NCI-H526 (cell line): ENCODE data around the gene PAK4.

ENCODE experiments used
- DNase-seq, 2 experiments: peaks; one replicate each; lab custom pipeline; 2025; lab: John Stamatoyannopoulos, UW

The PAK4 gene

DNA sequence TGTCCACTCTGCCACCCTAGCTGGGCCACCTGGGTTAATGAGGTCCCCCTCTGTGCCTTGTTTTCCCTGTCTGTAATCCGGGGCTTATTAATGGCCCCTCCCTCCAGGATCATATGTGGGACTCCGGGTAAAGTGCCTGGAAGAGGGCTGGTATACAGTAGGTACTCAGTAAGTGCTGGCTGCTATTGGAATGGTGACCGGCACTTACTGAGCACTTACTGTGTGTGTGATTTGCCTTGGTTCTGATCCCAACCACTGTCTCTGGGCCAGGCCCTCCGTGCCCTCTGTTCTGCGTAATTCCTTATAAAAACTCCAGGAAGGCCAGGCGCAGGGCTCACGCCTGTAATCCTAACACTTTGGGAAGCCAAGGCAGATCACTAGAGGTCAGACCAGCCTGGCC lies 40.3 kb downstream of the PAK4 start:
- DNase-seq, result no peak

DNA sequence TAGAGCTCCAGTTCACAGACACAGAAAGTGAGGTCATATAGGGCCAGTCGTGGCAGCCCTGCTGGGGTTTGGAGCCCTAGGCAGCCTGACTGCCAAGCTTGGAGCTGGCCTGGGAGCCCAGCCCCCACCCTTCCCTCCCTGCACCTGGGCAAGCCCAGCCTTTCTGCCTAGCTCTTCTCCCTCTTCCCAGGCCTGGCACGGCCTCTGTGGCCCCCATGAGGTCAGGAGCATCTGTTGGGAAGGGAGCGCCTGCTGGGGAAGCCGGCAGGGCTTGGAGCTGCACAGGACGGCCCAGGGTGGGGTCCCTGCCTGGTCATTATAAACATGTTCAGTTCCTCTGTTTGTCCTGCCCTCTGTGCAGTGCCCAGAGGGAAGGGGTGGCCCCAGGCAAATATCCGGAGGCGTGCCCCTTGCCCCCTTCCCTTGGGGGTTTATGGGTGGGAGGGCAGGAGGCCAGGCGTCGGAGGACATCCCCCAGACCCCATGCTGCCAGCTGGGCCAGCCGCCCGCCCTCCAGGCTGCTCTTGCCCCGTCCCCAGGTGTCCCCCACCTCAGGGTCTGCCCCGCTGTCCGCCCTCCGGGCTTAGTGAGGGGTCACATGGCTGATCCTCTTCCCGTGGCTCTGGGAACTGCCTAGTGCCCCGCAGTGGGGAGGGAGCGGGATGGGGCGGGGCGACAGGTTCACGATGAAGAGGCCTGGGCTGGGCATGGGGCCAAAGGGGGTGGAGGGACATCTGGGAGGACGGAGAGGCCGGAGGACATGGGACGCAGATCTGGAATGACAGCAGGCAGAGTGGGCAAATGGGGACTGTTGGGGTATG lies 41.2 kb downstream of the PAK4 start:
- DNase-seq, result peak; percentile 21 to 89

DNA sequence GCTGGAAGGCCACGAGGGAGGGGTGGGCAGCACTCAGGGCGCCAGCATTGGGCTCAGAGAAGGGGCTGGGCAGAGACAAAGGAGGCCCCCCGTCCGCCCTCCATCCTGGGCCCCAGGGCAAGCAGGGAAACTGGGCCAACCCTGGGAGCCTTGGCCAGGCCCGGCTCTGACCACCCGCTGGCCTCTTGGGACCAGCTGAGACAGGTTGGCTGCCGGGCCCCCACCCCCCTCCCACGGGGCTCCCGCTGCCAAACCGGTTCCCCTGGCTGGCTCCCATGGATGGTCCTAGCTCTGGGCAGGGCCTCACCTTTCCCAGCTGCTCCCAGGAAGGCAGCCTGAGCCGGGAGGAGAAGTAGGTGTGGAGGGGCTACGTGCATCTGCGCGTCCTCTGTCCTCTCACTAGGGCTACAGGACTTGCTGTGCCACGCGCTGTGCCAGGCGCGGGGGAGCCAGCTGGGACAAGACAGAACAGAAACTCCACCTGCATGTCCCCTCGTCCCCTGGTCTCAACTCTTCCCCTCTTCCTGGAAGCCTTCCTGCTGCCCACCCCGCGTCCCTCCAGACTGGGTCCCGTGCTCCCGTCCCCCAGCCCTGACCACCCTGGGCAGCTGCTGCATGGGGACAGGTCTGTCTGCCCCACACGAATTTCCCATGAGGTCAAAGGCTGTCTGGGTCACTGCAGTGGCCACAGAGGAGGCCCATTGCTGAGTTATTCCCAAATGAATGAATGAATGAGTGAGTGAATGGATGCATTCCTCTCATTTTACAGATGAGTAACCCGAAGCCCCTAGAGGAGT lies 42.1 kb downstream of the PAK4 start:
- peak; percentile 30 to 92 for DNase-seq

DNA sequence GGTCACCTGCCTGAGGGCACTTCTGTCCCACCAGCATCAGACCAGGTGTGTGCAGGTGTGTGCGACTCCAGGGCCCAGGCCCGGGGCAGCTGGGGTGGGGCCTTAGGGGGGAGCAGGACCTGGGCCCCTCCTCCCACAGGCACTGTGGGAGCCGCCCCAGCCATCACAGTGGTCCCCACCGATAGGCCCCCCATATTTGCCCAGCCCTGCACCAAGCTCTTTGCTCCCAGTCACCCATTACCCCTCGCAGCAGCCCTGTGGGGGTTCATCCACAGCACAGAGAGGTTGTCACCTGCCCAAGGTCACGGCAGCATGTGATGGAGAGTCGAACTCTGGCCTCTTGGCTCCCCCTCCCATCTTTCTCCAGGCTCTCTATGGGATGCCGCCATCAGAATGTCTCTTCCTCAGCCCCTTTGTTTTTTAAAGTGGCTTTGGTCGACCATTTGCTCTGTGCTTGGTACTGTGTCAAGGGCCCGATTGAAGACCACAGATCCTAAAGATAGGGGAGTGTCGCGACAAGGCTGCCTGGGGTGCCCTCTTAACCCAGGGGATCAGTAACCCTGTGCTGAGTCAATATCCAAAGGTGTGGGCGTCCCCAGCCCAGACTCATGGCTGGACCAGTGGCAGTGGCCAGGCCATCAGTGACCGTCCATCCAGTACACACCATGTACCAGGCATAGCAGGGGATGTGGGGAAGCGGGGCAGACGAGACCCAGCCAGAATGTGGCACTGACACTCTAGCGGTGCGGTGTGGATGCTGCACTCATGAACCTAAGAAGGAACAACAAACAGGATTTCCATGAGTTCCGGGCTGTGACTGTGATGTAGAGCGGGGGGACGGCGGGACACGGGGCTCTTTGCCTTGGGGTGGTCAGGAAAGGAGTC lies 42.9 kb downstream of the PAK4 start:
- no peak for DNase-seq

DNA sequence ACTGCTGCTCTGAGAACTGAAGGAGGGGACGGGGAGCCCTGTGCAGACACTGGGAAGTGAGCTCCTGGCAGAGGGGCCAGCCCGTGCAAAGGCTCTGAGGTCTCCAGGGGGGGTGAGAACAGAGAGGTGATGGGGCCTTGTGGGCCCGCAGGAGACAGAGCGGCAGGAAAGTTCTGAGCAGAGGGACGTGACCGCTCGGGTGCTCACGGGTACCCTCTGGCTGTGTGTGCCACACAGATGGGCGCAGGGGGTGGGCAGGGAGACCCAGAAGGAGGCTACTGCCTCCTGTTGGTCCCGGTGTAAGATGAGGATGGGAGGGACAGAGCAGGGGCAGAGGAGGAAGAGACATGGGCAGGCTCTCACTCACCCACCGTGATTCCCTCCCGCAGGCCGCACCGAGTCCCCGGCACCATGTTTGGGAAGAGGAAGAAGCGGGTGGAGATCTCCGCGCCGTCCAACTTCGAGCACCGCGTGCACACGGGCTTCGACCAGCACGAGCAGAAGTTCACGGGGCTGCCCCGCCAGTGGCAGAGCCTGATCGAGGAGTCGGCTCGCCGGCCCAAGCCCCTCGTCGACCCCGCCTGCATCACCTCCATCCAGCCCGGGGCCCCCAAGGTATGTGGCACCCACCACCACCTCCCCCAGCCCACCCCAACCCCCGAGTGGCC lies 43.7 kb downstream of the PAK4 start:
- no peak for DNase-seq

DNA sequence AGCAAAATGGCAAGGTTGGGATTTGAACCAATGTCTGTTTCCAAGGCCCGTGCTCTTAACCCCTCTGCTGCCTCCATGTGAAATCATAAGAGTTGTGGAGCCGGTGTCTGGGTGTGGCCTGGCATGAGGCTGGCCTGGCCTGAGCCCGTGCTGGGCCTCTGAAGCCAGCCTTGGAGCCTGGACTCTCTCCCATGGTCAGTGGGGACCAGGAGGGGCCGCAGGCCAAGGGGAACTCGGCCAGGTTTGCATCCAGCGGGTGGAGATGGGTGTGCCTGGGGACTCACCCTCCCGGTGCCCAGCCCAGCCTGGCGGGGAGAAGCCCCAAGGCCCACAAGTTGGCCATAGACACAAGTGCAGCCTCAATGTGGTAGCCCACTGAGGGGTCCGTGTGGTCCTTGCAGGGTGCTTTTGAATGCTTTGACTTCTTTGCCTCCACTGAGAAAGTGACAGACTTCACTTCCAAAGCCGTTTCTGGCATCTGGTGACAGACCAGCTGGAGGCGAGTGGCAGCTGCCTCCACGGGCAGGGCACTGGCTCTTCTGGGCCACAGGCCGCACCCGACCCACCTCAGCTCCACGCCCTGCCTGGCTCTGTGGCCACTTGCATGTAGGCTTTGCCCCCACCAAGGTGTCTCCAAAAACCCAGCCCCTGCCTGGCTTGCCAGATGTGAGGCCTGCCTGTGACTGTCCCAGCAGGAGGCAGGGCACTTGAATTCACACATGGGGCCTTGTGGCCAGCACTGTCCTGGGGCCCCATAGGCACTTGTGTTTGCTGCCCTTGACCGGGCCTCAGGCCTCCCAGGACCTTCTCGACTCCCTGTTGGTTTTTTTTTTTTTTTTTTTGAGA lies 45.0 kb downstream of the PAK4 start:
- DNase-seq, result no peak

DNA sequence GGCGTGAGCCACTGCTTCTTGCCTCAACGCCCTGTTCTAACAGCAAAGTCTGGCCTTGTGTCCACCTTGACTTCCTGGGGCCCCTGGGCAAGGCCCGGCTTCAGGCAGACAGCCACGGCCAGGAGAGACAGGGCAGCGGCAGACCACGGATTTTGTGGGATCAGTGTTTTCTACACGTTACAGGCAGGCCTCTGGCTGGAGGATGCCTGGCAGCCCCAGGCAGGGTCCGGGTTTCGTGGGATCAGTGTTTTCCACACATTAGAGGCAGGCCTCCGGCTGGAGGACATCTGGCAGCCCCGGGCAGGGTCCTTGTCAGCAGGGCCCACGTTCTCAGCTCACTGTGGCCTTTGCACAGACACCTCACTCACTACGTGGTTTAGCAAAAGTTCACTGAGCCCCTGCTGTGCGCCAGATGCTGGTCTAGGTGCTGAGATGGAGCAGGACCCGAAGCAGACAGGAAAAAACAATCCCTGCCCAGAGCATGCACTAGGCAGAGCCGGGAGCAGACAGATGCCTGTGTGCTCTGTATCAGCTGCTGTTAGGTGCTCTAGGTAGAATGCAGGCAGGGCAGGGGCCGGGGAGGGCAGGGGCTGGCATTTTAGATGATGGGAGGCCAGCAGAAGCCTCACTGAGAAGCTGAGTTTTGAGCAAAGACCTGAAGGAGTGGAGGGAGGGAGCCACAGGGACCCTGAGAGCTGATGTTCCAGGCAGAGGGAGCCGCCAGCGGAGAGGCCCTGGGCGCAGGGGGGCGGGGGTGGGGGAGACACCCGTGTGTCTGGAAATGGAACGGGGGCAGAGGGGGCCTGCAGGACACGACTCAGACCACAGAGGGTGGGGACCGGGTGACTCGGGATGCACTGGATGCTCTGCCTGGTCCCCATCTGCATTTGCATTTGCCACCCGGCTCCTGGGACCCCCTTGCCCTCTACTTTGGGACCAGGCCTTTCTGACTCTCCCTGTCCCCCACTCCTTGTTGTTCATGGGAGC lies 46.2 kb downstream of the PAK4 start:
- no peak for DNase-seq

DNA sequence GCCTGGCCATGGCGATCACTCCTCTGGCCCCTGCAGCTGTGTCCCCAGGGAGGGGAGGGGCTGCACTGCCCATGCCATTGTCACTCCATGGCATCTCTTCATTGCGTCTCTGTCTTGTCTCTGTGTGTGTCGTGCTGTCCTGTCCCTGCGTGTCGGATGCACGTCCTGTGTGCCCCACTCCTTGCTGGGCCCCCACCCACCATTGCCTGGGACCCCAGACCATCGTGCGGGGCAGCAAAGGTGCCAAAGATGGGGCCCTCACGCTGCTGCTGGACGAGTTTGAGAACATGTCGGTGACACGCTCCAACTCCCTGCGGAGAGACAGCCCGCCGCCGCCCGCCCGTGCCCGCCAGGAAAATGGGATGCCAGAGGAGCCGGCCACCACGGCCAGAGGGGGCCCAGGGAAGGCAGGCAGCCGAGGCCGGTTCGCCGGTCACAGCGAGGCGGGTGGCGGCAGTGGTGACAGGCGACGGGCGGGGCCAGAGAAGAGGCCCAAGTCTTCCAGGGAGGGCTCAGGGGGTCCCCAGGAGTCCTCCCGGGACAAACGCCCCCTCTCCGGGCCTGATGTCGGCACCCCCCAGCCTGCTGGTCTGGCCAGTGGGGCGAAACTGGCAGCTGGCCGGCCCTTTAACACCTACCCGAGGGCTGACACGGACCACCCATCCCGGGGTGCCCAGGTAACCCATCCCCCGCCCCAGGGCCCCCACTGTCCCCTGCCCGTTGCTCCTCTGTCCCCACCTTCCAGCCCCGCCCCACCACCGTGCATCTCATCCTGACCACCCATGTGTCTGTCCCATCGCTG lies 47.3 kb downstream of the PAK4 start:
- DNase-seq, result no peak

DNA sequence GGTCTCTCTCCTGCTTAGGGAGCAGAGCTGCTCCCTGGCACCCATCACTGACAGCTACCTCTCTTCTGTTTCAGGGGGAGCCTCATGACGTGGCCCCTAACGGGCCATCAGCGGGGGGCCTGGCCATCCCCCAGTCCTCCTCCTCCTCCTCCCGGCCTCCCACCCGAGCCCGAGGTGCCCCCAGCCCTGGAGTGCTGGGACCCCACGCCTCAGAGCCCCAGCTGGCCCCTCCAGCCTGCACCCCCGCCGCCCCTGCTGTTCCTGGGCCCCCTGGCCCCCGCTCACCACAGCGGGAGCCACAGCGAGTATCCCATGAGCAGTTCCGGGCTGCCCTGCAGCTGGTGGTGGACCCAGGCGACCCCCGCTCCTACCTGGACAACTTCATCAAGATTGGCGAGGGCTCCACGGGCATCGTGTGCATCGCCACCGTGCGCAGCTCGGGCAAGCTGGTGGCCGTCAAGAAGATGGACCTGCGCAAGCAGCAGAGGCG lies 48.0 kb downstream of the PAK4 start:
- DNase-seq, result no peak

DNA sequence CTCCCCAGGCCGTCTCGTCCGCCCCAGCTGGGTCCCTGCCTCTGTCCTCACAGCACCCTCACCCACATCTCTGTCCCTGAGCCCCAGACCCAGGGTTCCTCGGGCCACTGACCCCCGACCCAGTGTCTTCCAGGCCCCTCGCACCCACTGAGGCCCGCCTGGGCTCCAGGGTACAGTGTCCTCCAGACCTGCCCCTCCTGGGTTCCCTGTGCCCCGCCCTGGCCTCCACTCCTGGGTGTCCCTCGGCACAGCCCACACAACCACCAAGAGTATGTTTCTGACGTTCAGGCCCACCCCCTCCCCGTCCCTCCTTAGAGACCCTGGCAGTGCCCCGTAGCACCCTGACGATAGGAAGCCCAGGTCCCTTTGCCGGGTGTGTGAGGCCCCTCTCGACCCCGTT lies 48.6 kb downstream of the PAK4 start:
- DNase-seq, result no peak

DNA sequence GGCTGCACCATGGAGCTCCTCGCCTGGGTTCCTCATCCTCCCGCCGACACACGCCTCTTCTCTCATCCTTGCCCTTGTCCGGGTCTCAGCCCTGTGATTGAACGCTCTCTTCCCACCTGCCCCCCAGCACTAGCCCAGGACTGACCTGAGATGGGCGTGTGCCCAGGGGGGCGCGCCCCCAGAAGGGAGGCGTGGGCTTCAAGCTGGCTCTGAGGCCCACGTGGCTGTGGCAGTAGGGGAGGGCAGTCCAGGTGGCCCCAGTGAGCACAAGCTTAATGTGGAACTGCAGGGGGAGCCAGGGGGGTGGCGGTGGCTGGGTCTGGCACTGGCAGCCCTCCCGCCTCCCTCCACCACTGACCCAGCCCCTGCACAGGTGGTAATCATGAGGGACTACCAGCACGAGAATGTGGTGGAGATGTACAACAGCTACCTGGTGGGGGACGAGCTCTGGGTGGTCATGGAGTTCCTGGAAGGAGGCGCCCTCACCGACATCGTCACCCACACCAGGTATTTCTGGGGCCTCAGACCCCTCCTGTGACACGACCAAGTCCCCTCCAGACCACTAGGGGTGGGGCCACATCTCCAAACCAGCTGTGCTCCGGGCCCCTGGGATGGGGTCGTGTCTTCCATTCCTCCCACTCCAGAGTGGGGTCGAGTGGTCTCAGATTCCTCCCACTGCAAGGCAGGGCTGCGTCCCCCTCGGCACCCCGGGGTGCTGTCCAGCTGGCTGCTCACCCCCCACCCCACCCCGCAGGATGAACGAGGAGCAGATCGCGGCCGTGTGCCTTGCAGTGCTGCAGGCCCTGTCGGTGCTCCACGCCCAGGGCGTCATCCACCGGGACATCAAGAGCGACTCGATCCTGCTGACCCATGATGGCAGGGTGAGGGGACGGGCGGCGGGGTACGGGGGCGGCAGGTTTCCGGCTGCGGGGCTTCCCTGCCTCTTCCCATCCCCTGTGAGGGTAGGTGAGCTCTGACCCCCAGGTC lies 49.3 kb downstream of the PAK4 start:
- DNase-seq, result no peak

DNA sequence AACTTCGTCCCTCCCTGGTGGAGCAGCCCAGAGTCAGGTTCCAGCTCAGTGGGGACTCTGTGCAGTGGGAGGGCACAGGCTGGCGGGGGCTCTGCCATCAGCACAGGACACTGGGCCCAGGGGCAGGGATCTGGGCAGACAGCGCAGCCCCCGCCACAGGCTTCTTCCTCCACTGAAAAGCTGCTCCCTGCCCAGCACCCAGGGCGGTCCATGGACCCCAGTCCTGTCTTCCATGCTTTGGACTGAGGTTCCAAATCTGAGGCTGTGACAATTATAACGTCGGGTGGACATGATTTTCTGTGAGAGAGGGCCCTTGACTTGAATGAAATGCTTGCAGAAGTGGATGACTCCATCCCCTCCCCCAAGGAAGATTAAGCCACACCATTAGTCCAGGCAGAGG lies 50.0 kb downstream of the PAK4 start:
- DNase-seq, result no peak

DNA sequence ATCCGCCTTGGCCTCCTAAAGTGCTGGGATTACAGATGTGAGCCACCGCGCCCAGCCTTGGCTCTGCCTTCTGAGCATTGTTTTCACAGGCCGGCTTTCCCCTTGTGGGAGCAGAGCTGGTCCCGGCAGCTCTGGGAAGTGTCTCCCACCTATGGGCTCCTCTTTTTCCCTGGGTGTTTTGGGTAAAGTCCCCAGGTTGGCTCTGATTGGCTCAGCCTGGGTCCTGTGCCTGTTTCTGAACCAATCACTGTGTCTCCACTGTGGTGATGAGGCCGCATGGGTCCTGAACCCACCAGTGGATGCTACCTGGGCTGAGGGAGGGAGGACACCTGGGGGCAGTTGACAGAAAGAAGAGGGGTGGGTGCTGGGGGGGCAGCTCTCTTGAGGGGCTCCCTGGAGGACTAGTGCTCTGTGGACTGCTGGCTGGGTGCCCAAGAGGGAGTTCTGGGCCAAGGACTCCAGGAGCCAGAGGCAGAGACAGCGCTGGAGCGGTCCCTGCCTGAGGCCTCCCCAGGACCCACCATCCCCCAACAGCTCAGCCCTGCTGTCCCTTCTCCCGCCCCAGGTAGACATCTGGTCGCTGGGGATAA lies 51.6 kb downstream of the PAK4 start:
- no peak for DNase-seq

DNA sequence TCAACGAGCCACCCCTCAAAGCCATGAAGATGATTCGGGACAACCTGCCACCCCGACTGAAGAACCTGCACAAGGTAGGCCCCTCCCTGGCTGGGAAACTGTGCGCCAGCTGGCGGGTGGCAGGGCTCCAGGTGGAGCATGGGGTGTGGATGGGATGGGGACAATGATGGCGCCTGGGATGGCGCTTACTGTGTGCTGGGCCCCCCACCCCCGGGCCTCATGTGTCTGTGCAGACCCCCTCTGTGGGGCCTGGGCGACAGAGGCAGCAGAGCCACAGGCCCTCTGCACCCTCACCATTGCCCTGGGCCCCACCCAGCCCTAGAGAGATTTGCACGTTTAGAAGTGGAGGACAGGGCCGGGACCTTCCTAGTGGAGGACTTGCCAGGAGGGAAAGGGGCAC lies 52.1 kb downstream of the PAK4 start:
- no peak for DNase-seq

DNA sequence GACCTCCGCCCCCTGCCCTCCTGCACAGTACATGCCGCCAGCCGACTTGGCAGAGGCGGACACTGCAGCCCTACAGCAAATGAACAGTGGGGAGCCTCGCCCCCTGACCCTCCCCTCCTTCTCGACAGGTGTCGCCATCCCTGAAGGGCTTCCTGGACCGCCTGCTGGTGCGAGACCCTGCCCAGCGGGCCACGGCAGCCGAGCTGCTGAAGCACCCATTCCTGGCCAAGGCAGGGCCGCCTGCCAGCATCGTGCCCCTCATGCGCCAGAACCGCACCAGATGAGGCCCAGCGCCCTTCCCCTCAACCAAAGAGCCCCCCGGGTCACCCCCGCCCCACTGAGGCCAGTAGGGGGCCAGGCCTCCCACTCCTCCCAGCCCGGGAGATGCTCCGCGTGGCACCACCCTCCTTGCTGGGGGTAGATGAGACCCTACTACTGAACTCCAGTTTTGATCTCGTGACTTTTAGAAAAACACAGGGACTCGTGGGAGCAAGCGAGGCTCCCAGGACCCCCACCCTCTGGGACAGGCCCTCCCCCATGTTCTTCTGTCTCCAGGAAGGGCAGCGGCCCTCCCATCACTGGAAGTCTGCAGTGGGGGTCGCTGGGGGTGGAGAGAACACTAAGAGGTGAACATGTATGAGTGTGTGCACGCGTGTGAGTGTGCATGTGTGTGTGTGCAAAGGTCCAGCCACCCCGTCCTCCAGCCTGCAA lies 52.9 kb downstream of the PAK4 start:
- DNase-seq, result no peak

DNA sequence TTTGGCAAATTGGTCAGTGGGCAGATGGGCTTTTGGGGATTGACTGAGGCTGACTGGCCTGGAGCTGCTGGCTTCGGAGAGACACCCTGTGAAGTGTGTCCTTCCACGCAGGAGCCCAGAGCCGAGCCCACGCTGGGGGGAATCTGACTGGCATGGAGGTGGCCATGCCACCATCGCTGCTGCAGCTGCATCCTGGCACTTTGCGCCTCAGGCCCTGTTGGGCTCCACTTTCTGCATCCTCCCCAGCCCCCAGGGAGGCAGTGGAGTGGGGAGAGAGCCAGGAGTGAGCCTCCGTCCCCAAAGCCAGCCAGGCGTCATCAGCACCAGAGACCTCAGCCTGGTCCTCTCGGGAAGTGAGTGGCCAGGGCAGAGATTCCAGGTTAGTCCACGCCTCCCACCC lies 54.2 kb downstream of the PAK4 start:
- no peak for DNase-seq
